ENCODE measurements around the gene CLMN.

Gene CLMN

DNA sequence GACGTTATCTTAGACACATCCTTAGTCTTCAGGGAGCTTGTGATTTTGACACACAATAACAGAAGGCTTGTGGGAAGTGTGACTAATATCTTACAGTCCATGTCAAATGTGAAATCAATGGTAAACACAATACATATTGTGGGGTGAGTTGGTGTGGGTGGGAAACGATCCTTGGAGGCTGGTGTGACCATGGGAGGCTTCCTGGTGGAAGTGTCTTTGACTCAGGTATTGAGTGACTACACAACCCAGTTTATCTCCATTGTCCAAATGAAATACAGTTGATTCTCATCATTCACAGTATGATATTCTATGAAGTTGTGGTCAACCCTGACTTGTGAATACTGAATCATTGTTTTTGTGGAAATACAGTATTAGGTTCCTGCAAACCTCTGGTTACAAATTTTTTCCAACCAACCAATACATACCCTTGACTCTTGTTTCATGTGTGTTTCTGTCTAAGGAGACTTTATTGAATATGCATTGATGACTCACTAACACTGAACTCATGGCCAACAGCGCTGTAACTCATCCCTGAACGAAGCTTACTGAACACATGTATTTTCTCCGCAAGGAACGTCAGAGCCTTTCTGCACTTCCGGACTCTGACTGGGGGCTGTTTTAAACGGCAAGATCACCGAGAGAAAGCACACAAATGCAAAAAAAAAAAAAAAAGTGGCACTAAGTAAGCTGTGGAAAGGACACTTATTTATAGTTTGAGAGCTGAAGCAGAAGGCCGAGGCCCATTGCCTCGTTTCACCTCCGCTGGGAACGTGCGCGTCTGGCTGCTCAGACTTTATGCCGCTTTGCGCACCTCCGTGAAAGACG lies 59.0 kb downstream of the CLMN start:
- DNase-seq, result peak; percentile 70

DNA sequence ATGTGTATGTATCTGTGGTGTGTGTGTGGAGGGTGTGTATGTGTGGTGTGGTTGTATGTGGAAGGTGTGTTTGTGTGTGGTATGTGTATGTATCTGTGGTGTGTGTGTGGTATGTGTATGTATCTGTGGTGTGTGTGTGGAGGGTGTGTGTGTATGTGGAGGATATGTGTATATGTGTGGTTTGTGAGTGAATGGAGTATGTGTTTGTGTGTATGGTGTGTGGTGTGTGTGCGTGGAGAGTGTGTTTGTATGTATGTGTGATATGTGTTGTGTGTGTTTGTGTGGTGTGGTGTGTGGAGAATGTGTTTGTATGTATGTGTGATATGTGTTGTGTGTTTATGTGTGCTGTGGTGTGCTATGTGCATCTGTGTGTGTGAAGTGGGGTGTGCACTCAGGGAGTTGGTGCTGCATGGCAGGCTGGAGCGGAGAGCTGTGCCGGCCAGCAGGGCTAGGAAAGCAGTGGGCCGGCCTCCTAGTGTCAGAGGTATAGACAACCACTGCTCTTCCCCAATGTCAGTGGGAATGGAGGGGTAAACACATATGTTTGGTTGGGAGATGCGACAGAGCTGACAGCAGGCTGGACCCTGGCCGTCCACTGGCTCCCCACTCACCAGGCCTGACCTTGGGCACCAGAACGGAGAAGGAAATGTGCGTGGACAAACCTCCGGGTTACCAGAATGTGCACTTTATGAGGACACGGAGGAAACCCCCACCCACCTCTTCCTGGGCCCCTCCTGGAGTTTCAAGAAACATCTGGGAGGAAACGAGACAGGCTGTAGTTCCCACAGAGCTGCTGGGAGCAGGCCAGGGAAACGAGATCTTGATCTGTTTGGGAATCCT lies 60.7 kb downstream of the CLMN start:
- DNase-seq, result no peak

DNA sequence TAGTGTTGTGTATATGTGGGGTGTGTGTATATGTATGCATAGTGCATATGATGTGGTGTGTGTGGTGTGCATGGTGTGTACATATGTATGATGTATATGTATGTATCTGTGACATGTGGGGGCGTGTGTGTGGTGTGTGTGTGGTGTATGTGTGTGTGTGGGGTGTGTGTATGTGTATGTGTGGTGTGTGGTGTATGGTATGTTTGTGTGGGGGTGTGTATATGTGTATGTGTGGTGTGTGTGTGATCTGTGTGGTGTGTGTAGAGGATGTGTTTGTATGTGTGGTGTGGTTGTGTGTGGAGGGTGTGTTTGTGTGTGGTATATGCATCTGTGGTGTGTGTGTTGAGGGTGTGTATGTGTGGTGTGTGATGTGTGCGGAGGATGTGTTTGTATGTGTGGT lies 61.6 kb downstream of the CLMN start:
- DNase-seq, result no peak

DNA sequence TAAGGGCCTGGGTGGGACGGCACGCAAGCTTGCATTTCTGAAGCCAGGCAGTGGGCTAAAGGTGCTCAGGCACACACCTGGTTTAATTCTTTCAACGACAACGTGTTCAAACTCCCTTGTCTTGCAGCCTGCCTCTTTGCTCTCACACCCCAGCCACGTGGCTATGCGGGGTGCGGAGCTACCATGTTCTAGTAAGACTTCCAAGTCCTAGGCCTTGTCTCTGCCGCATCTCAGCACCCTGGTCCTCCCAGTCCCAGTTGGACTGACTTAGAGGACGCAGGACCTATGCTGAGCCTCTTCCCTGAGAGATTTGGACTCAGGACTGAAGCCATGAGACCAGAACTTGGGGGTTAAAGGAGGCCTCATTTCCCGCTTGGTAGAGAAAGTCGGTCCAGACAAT lies 62.2 kb downstream of the CLMN start:
- DNase-seq, result no peak

DNA sequence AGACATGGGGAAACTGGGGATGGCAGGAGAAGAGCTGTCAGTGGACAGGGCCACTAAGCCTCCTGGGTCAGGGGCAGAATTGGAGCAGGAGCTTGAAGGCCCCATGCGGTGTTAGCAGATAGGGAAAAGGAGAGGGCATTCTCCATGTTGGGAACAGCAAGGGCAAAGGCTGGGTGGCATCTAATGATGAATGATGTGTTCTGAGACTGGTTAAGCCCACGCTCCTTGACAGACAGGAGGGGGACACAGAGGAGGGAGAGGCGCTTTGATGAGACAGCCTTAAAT lies 63.0 kb downstream of the CLMN start:
- DNase-seq, result no peak

DNA sequence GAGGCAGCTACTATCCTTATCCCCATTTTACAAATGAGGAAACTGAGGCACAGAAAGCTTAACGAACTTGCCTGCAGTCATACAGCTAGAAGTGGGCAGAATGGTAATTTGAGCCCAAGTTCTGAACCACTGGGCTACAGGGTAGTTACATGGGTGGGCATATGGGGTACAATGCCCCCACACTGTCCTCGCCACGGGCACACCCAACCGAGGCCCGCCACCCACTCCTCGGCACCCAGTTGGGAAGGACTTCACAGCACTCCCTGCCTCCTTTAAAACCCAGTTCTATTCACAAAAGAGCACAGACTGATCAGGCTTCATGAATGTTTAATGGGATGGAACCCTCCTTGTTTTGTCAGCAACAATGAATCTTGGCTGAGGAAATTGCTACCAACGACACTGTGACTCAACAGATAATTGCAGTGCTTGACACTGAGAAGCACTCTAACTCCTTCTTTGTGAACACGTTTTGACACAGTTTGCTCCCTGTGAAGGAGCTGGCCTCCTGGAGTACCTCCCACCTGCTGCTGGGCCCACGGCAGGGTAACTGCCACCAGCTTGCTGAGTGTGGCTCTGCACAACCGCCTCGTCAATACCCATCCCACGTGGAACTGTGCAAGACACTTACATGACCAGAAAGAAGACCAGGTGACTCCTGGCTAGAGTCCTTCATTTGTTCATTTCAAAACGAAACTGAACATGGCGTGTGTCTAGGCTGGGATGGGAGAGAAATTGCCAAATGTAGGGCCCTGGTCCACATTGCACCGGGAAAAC lies 63.5 kb downstream of the CLMN start:
- DNase-seq, result no peak

DNA sequence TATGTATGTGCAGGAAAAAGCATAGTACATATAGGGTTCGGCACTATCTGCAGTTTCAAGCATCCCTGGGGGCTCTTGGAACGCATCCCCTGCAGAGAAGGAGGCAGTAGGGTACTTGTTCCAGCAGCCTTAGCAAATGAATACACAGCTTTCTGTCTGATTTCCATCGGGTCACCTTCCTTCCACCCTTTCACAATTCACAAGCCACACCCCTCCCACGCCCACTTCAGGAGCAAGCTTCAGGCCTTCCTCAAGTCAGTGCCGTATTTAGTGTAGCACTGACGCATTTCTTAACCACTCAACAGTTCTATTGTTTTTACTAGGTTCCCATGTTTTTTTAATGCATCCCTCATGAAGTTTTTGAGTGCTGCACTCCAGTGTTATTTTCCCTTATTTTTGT lies 64.2 kb downstream of the CLMN start:
- peak; percentile 43 for DNase-seq

DNA sequence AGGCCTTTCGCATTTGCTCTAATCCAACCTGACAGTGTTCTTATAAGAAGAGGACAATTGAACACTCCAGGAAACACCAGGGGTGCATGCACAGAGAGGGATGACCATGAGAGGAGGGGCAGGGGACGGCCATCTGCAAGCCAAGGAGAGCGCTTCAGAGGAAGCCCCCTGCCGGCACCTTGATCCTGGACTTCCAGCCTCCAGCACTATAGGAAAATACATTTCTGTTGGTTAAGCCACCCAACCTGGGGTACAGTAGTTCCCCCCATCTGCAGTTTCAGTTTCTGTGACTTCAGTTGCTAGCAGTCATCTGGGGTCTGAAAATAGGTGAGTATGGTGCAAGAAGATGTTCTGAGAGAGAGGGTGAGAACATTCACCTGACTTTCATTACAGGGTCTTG lies 64.7 kb downstream of the CLMN start:
- DNase-seq, result no peak

DNA sequence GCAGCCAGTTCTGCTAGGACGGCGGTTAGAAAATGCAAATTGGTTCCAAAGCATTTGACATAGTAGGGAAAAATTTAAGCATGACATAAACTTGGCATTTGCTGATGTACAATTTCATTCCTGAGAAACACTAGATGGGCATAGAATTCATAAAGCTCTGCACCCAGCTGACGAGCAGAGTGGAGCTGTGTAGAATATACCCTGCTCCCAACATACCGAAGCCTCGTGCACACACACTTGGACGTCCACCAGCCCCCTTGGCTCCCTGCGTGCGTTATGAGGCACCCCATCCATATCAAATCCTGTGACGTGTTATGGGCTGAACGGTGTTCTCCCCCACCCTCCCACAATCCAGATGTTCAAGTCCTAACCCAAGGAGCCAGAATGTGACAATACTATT lies 65.4 kb downstream of the CLMN start:
- no peak for DNase-seq

DNA sequence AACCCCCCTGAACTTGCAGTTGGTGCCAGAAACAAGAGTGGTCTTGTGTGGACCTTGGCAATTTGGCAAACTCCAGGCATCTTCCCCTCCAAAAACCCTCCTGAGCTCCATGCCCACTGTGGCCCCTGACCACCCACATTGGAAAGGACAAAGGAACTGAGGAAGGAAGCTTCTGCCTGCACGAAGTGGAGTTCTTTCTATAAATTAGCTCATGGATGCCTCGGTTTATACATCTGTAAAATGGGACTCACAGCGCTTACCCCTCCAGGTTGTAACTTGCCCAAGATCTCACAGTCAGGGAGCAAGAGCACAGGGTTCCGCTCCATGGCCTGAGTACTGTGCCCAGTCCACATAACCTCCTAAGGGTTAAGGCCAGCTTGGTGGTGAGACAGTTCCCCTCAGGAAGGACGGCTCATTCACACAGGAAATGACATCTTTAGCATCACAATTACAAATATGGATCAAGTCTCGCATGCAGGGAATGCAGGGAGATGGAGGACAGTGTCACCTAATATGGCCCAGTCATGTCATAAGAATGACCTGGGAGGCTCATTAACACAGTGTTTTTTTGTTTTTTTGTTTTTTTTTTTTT lies 66.6 kb downstream of the CLMN start:
- no peak for DNase-seq

DNA sequence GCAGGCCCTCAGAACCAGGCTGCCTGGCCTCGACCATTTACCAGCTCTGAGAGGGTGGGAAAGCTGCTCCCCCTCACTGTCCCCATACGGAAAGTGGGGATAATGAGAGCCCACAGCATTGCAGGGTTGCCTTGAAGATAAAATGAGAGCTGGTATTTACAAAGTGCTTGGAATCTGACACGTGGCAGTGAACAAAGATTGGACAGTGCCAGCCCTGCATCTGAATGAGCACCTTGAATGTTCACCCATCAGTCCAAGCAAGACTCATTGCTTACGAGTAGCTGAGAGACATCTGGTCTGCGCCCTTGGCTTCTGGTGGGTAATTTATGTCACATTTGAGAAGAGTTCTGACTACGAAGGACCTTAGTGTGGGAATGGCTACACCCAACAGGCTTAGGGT lies 67.5 kb downstream of the CLMN start:
- no peak for DNase-seq

DNA sequence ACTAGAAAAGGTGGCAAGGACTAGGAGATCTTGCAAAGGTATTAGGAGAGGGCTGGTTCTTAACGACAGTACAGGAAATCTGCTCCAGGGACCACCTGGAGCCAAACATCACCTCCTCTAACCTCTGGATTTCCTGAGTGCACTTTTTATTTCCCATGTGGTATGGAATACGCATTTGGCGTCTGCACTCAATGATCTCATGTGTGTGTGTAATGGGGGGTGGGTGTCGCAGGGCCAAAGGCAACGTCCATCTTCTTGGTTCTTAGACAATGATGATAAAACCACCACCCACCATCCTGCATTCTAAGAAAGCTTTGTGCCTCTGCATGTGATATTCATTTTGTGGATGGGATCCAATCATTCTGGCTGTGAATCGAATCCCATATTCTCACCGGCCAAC lies 68.8 kb downstream of the CLMN start:
- DNase-seq, result no peak

DNA sequence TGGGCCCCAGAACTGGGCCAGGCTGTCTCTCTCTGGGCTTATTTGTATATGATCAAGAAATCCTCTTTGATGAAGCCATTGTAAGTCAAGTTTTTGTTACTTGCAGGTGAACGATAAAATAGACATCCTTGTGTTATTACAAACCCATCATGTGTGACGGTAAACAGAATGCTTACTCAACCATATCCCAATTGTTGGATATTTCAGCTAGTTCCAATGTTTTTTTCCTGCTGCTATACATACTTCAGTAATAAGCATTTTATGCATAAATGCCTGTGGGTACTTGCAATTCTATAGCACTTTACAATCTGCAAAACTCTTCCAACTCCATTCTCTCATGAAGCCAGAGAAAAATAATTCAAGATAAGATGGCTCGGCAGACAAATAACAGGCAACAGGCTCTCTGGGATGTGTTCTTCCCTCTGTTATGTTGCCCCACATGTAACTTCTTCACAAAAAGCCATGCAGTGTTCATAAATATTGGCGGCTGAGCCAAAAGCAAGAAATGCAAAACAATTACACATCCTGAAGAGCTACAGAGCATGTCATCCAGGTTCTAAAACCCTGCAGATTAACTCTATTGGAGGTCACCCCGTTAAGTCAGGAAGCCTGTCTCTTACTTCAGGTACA lies 69.5 kb downstream of the CLMN start:
- no peak for DNase-seq

DNA sequence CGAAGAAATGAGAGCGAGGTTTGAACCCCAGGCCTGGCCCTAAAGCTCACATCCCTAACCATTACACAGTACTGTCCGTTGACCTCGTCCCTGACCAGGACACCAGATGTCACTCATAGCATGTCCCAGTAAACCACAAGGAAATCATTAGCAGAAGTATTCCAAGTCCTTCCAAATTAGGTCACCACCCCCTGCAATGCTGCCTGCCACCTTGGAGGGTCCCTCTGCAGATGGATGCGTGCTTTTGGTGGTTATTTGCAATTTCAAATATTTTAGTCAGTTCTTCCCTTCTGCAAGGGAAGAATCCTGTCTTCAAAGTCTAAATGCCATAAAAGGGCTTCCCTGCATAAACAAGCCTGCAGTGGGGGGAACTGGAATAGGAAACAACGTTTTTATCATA lies 71.3 kb downstream of the CLMN start:
- no peak for DNase-seq

DNA sequence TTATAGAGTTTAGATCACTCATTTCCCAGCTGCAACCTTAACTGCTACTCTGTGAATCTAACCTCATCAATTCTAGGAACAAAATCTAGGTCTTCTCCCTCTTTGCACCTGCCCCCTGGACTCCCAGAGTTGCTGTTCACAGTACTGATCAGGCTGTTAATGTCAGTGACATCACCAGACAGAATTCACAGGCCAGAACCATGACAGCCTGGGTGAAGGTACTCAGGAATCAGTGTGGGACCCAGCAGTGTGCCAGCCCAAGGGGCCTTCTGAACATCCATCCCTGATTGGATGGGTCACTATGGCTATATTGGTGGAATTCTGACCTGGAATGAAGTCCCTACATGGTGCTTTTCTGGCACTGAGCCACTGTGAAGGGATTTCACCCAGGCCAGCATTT lies 72.8 kb downstream of the CLMN start:
- no peak for DNase-seq

DNA sequence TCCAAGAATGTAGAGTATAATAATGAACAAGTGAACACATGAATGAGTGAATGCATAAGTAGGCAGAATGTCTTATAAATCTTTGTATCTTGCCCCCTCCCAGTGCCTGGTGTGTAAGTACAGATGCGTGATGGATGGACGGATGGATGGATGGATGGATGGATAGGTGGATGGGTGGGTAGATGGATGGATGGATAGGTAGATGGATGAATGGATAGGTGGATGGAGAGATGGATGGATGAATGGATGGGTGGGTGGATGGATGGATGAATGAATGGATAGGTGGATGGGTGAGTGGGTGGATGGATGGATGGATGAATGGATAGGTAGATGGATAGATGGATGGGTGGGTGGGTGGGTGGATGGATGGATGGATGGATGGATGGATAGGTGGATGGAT lies 74.4 kb downstream of the CLMN start:
- DNase-seq, result no peak

DNA sequence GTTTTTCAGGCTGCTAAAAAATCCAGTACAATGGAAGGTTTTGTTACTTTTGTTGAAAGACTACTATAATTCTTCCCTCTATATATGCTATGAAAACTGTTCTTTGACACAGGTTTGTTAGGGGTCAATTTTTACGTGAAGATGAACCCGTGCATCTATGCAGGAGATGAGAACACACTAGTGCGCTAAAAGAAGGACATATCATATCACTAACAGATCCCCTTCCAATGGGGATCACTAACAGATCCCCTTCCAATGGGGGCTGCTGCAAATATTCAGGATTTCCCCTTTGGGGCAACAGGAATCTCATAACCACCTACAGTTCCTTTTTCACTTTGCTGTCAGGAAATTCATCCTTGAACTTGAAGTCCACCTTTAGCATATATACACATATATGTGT lies 75.1 kb downstream of the CLMN start:
- DNase-seq, result no peak

DNA sequence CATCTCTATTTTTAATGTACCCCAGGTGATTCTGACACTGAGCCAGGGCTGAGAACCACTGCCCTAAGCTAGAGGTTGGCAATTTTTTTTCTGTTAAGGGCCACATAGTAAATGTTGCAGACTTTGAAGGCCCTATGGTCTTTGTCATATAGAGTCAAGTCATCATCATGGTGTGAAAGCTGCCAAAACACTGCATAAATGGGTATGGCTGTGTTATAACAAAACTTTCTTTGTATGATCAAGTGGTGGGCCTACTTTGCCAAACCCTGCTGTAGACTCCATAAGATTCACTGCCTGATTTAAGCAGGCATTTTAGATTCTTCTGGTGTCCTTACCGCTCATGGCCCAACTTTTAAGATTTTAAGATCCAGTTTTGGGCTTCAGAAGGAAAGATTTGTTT lies 76.8 kb downstream of the CLMN start:
- DNase-seq, result no peak

DNA sequence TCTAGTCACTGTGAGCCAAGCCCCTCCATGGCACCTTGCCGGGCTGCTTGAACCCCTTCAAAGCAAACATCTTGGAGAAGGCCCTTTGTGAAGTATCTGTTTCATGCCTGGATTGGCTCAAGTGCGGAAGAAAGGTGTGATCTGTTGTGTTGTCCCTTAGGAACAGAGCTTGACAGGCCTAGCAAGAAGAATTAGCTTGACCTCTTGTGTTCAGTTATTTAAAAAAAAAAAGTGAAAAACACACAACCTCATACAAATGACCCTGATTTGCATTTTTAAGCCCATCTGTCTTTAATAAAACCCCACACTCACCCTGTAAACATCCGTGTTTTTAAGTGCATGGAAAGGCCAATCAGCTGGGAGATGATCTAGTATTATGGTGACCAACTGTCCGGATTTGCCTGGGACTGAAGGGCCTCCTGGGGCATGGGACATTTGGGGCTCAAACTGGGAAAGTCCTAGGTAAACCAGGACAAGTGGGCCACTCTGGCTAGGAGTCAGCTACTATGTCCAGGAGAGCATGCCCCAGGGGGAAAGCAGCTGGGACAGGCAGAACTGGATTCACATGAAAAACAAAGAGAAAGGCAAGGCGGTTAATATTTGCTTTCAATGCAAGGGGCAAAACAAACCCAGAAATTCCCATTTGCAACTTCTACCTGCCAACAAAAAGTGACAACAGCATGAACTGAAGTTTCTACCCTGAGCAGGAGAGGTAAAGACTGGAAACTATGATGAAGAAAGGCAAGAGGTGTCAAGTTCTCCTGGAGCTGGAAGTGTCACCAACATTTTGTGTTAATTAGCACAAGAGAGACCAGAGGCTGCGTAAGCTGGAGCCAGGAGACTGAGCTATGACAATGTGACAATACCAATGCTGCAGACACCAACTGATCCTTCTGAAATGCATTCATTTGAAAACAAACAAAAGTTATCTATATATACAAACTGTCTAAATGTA lies 78.6 kb downstream of the CLMN start:
- DNase-seq, result no peak

DNA sequence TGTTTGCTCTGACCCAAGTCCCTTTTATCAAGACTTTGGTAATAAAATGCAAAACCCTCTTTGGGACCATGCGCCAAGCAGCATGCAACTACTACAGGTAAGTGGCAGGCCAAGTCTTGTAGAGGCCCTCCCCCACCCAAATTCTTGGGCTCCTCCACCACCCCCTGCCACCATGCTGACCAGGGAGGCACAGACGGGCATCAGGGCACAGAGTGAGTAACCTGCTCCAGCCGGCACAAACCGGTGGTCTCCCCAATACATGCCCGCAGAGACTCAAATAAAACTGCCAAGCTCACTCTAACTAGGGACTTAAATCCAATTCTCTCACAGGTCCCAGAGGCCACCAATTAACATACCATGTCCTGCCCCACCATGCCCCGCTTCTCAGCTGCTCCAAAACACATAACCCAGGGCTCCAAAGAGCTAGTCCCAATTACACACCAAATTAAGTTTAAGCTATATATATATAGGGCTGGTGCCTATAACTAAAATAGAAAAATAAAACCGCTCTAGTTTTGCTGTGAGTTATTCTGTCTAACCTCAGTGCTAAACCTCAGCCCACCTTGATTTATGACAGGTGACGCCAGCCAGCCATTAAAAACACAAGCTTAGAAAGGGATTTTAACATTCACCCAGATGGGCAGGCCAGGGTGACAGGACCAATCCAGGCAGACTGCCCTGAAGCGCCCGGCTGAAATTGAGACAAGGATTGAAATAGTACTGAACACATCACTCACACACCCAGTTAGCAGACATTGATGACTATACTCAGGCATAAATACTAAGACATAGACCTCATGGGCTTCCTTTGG lies 81.0 kb downstream of the CLMN start:
- no peak for DNase-seq

DNA sequence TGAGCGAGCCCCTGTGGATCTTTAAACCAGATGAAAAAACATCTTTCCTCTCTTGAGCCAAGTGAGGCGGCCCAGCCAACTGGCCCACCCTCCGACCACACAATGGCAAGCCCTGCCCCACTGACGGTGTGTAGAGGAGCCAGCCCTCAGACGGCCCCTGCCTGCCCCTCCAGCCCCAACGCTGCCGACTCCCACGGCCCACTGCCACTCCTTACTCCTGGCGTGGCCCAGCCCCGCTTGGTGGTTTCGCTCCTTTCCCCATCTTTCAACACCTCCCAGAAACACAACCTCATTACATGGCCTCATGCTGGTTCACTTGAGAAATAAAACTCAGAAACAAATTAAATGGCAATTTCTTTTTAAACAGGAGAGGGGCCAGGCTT lies 81.8 kb downstream of the CLMN start:
- DNase-seq, result no peak

All from stimulated activated CD4-positive, alpha-beta T cell treated with anti-CD3 and anti-CD28 coated beads, Interleukin-15, amount 100 ng/mL, for 24 hours (primary cell).